Measurements from ENCODE around the gene CRYBG2.
A peak's percentile ranks its signal among the peaks of the same experiment; 100 is the strongest.
"Not testable (repeated sequence)": the region's sequence is repeated elsewhere in the genome, so short reads cannot be mapped to it uniquely, and the experiment has no call there.

CRYBG2 gene

DNA sequence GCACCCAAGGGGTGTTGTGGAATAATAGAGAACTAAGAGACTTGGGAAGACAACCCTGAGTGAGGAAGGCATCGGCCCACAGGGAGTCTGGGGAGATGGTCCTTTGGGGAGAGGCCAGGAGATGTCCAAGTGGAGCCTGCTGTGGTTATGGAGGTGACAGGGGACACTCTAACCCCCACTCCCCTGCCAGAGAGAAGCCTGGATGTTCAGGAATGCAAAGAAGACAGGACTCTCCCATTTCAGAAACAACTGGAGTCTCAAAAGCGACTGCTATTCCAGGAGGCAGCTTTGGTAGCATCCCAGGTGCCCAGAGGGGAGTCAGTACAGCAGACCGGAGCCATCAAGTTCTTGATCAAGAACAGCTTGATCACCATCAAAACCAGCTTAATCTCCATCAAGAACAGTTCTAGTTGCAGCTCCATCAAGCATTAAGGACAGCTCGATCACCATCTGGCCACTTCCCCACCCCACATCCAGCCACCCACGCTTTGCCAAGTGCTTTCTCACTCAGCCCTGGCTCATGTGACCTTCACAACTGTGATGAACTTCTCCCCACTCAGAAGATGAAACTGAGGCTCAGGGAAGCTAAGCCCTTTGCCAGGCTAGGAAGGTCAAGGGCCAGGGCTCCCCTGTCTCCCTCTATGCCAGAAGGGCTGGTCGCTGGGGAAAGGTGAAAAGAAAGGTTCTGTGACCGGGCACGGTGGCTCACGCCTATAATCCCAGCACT, 35.4 kb downstream of the CRYBG2 start:
- DNase-seq = no peak

DNA sequence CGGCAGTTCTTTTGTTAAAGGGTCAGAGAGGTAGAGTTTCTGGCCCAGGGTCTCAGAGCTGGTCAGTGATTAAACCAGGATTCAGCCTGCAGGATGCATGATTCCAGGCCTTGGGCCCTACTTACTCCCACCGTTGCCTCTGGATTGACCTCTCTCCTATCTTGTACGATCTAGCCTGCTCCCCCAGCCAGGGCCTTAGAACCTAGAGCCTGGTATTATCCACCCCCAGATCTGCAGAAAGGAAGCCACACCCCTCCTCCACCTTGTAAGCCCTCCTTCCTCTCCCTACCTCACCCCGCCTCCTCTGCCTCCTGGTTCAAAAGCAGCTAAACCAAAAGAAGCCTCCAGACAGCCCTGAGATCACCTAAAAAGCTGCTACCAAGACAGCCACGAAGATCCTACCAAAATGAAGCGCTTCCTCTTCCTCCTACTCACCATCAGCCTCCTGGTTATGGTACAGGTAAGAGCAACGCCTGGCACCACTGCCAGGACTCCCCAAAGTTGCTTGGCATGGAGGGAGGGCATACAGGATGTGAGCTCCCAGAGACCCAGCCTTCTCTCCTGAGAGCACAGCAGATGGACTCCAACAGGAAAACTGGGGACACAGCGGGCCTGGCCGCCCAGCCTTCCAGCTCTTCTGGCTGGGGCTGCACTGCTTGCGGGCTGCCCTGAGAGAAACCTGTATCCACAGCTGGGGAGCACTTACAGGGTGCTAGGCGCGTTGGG, 36.2 kb downstream of the CRYBG2 start, which contains the start of gene CD52:
TSS of gene CD52 (plus strand) at position 347 of the 726 bp plus-strand sequence. CDS start at position 407, 60 bp downstream.
- no peak for DNase-seq

DNA sequence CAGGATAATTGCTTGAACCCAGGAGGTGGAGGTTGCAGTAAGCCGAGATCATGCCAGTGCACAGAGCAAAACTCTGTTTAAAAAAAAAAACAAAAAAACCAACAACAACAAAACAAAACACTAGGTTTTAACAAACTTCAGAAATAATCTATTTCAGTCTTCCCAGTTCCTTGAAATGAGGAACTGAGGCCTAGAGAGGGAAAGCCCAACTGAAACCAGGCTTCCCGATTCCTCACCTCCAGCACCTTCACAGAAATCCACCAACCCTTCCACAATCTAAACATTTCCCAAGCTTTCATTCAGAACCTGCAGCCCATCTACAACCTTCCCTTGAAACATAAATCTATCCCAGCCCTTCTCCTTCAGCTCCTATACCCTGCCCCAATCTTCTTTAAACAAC, 36.8 kb downstream of the CRYBG2 start:
- DNase-seq = no peak

DNA sequence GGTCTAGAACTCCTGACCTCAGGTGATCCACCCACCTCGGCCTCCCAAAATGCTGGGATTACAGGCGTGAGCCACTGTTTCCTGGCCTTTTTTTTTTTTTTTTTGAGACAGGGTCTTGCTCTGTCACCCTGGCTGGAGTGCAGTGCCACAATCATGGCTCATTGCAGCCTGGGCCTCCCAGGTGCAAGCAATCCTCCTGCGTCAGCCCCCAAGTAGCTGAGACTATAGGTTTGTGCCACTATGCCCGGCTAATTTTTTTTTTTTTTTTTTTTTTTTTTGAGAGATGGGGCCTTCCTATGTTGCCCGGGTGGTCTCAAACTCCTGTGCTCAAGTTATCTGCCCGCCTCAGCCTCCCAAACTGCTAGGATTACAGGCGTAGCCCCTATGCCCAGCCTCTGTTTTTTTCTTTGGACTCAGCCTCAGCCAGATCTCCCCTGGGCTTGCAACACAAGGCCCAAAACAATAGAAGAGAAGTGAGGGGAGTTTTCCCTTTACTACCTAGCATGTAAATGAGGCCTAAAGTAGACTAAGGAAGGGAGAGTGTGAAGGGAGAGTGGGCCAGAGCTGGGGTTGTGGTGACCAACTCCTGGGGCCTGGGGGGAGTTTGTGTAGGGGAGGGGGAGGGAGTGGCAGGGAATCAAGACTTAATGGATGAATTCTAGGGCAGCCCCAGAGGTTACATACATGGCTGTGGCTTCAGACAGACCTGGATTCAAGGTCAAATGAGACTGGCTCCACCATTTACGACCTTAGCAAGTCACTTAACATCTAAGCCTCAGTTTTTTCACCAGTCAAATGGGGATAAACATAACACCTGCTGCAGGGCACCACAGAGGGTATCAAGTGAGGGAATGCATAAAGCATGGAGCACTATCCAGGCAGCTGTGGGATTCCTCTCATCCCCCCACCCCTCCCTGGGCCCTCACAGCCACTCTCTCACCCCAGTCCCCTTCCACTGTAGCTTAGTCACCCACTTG, 37.8 kb downstream of the CRYBG2 start:
- DNase-seq = no peak

DNA sequence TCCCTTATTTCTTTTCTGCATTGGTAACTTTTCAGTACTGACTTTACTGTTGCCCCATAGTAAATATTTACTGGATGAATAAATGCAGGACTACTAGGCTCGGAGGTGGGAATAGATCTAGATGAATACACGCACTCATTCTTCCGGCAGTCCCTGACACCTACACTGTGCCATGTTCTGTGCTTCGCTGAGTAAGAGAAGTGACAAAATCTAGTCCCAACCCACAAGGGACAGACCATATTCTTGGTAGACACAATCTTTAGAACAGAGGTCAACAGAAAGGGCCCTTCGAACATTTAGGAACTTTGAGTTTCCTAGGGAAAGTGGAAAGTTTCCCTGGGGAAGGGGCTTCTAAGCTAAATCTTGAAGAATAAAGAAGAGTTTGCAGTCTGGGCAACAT, 39.4 kb downstream of the CRYBG2 start:
- no peak for DNase-seq

DNA sequence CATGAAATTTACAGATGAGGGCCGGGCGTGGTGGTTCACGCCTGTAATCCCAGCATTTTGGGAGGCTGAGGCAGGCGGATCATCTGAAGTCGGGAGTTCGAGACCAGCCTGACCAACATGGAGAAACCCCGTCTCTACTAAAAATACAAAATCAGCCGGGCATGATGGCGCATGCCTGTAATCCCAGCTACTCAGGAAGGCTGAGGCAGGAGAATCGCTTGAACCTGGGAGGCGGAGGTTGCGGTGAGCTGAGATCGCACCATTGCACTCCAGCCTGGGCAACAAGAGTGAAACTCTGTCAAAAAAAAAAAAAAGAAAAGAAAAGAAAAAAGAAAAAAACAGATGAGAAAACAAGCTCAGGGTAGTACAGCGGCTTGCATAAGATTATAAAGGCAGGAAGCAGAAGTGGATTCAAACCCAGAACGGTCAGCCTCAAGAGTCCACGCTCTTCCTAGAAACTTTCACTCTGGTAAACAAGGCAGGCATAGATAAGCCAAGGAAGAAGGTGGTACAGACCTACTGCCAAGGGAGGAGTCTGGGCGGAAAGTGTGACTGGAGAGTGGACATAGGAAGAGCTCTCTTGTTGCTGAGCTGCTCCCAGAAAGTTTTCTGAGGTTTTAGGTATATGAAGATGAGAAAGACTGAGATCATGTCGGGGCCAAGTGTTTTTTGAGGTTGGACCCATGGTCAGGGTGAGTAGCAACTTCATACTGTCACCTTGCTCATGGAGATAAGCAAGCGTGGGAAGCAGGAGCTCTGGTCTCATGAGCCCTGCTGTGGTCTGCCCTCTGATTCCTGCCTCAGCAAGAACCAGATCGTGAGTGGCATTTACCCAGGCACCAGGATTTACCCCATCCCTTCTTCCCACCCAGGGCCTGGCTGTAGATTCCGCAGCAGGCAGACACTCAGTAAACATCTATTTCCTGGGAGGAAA, 45.7 kb downstream of the CRYBG2 start:
- not testable (repeated sequence) for DNase-seq

DNA sequence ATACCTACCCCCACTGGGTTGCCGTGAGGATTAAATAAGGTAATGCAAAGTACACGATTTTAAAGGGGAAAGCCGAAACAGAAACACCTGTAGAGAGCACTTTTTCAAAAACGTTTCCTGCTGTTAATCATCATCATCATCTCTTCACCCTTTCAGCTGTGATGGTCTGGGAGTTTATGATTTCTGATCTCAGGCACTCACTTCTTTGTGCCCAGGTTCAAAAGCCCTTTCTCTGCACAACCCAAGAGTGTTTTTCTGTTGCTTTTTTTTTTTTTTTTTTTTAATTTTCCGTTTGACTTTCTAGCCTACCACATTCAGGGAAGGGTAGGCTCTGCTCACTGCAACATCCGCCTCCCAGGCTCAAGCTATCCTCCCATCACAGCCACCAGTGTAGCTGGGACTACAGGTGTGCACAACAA, 46.6 kb downstream of the CRYBG2 start:
- DNase-seq = no peak

DNA sequence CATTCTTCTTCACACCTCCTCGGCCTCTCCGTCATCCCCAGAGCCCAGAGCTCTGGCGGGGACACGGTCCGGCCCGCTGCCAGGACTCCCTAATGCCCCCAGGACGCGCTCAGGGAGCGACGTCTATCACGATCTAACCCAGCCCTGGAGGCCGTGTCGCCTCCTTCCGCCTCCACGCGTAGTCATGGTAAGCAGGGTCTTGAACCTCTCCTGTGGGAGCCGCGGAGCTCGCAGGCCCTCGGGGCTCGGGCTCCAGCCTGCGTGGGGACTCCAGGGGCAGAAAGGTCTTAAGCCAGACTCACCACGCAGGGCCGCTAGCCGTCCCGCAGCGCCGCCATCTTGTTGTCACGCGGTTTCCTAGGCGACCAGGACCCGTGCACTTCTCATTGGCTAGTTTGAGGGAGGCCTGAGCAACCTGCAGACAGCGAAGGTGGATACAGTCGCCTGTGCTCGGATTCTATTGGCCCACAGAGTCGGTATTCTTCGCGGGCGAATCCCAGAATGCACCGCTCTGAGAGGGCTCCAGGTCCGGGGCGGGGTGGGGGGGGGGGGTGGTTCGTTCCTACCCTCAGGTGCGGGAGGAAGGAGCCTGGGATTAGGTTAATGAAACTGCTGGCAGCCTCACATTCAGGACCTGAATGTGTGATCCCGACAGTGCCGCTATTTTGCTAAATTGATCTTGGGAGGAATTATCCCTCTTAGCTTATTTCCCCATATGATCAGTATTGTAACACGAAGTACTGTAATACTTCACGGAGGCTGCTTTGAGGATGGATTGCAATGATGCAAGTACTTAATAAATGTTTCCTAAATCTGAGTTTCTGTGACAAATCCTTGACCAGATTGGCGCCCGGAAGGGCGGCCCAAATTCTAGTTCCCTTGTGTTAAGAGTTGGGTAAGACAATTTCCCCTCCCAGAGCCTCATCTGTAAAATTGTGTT, 47.4 kb downstream of the CRYBG2 start, which contains the start of gene UBXN11:
TSS of gene UBXN11 (minus strand) at position 347 of the 940 bp plus-strand sequence. CDS start 3,753 bp downstream, outside the sequence.
- DNase-seq = peak; percentile 97

DNA sequence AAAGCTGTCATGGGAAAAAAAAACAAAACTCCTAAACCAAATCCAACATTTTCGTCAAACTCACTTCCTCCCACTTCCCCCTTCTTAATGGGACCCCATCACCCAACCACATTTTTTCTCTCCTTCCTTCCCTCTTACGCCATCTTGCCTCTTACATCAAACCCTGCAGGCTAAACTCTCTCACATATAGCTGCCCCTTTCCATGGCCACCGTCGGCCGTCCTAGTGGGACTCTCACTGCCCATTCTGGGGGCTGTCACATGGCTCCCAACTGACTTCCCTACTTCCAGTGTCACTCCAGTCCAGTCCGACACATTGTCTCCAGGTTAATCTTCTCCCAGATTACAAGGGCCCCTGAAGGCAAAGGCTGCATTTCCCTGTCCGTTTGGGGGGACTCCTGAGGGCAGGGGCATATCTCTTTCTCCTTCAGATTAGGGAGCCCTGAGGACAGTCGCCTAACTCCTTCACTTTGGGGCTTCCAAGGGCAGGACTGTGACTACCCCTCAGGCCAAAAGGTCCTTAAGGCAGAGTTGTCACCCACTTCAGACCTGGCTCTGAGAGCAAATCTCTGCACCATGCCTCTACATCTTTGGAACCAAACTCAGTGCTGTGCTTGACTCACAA, 48.2 kb downstream of the CRYBG2 start:
- no peak for DNase-seq

DNA sequence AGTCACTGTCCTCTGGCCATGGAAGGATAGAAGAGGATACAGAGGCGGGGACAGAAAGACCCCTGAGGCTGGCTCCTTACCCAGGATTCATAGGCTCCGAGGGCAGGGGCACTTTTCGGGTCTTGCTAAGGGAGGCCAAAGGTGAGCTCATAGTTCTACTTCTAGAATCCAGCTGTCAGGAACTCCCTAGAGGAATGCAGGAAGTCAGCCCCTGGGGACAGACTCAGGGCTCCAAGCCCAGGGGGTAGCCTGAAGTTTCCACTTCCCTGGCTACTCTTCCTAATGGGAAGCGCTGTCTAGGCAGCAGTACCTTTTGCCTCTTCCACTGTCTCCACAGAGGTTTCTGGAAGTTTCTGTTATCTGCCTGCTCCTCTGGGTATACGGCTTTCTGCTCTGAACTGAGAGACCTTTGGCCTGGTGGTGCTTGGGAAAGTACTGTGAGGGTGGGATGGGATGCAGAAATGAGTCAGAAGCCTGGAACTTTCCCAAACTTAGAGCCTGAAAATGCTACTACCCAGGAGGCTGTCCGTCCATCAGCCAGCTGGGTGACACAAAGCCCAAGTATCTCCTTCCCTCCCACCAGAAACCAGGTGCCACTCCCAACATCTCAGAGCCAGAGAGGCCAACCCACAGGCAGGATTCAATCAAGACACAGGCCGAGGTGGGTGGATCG, 51.1 kb downstream of the CRYBG2 start:
- DNase-seq = peak; percentile 94

DNA sequence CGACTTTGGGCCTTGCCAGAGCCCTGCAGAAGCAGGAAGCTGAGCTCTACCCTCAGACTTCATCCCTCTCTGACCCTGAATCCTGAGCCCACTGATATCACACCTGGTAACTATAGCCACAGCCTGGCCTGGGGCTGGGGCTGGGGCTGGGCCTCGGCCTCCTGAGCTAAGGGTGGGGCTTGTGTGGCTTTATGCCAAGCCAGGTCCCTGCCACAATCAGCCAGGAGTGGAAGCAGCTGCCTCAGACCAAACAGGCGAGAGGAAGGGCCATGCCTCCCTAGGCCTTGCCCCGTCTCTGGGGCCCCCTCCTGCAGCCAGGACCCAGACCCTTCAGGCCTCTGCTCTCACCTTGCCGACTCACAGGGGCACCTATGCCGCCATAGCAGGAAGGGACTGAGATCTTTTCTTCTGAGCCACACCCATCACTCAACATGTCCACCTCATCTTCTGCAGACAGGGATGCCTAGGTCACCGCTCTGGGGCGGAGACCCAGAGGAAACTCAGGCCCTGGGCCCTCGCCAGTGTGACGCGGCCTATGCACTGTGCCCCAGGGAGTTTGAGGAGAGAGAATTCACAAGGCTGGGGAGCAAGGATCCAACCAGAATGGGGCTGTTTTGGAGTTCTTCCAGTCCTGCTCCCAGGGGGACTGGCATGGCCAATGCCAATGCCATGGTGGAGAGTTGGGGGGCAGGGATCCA, 53.2 kb downstream of the CRYBG2 start:
- no peak for DNase-seq

DNA sequence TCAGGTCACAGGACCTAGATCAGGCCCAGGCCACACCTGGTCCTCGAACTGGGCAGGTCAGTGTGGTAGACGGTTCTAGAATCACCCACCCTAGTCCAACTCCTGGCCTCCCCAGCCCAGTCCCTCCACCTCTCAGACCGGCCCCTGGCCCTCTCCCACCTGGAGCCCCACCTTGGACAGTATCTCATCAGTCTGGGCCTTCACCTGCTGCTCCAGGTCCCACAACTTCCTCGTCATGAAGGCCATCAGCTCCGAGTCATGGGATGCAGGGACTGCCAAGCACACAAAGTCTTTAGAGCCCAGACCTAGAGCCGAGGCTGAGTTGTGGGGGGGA, 56.2 kb downstream of the CRYBG2 start:
- no peak for DNase-seq

DNA sequence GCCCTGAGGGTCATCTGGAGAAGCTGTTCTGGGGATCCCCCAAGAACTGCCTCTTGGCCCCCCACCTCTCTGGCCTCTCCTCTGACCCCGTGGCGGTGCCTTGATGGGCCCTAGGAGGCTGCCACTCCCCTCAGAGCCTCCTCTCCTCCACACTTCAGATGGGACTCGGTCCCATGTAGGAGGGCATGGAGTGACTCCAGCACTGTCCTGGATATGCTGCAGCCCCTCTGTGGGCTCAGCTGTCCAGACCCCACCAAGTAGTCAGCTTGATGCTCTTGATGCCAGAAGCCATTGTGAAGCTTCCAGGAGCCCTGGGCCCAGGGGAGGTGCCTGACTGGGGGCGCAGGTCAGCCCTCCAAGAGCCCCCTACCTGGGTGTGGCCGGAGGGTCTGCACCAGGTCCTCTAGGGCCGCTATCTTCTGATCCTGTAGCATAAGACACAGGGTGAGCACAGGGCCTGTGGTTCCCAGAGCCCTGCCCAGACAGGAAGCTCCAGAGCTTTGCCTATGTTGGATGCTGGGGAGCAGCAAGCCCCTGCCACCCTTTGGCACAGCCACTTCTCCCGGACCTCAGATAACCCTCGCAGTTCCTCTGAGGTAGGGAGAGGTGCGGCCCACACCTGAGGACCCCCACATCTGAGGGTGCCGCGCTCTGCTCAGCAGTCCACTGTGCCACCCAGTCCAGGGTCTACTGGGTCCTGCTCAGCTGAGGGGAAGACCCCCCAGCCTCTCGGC, 56.7 kb downstream of the CRYBG2 start:
- no peak for DNase-seq

DNA sequence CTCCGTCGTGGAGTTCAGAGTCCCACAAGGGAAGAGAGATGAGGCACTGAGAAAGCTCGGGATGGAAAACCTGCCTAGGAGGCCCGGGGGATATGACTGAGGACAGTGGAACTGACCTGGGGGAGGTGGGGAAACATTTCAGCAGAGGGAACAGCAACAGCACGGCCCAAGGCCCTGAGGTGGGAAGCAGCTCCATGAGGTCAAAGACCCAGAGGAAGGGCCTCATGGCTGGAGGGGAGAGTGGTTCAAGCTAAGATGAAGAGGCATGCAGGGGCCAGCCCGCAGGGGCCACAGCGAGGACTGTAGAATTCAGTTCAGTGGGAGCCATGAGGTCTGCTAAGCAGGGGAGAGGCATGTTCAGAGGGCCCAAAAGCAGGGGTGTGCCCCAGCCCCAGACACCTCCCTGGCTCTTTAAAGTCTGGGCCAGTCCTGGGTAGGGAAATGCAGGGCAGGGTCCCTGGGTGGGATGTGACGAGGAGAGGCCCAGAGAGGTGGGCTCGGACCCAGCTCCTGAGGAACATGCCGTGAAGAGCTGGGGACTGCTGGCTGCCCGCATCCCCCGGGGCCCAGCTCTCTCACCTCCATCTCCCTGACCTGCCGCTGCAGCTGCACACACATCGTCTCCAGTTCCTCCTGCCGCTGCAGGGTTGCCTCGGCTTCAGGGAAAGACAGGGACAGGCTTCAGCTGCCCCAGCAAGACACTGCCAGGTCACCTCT, 57.4 kb downstream of the CRYBG2 start:
- DNase-seq = no peak

DNA sequence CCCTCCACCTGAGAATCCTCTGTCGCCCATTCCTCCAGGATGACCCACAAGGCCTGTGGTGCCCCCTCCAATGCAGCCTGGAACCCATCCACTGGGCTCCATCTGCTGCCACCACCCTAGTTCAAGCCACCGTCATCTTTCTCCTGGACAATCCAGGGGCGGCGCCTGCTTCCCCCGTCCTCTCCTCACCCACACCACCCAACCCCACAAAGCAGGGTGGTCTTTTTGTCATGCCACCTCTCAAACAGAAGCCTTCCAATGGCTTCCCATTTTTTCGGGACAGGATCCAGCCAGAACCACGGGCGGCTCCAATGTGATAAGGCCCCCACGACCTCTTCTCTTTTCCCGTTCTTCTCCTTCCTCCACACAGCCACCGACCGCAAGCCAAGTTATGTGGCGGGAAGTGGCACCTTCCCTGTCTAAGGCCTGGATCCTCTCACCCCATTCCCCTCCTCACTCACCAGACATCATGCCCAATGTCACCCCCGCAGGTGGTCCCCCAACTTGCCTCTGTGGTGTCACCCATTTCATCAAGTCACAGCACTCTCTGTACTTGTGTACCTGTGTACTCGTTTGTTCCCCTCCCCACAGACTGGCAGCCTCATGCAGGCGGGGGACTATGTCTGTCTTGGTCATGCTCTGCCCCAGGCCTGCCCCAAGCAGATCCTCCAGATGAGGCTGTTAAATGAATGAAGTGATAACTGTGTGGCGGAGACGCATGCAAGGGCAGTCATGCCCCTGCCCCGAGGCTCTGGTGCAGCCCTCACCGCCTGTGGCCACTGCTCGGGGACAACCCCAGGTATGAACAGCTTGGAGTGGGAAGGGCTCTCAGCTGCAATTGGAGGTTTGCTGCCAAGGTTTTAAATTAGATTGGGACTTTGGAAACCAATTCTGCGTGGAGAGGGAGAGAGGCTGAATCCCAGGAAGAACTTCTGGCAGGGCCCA, 58.5 kb downstream of the CRYBG2 start:
- no peak for DNase-seq

DNA sequence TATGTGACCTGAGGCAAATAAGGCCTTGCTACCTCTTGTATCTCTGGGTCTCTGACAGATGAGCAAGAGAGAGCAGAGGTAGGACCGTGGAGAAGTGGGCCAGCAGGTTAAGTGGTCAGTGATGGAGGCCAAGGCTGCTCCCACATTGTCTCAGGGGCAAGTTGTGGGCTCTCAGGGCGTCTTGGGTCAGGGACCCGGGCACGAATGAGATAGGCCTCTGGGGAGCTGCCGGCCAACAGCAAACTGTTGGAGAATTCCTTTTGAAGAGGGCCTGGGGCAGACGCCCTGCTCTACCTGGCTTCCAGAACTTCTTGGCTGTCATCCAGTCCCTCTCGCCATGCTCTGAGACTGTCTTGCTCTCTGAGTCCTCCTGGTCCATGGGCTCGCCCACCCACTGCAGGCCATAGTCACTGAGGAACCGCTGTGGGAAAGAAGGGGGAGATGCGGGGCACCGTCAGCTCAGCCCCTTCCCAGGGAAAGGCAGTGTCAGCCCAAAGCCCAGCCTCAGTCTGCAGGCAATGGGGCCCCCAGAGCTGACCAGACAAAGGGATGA, 59.9 kb downstream of the CRYBG2 start:
- no peak for DNase-seq

Data from EL (cell line).